ENCODE results near the gene RICTOR.
"Not testable (repeated sequence)": the region's sequence is repeated elsewhere in the genome, so short reads cannot be mapped to it uniquely, and the experiment has no call there.

RICTOR gene

GRCh38 chr5:39014561-39014960 lies 59.6 kb downstream of the RICTOR start:
- DNase-seq (ENCODE audit: low read depth in 4 of 4, low spot score in 1 of 4): no peak

GRCh38 chr5:39013938-39014337 lies 60.3 kb downstream of the RICTOR start:
- DNase-seq (ENCODE audit: low read depth in 4 of 4, low spot score in 1 of 4): no peak

- not testable (repeated sequence) for DNase-seq (ENCODE audit: low read depth in 4 of 4, low spot score in 1 of 4)
These were observed 63.2 kb downstream of the RICTOR start for GRCh38 chr5:39010958-39011357.

- DNase-seq (ENCODE audit: low read depth in 4 of 4, low spot score in 1 of 4): no peak
These were observed 64.2 kb downstream of the RICTOR start for GRCh38 chr5:39009981-39010380.

- DNase-seq (ENCODE audit: low read depth in 4 of 4, low spot score in 1 of 4): no peak
These were observed 64.9 kb downstream of the RICTOR start for GRCh38 chr5:39009280-39009679.

GRCh38 chr5:39006650-39007049 lies 67.5 kb downstream of the RICTOR start:
- DNase-seq (ENCODE audit: low read depth in 4 of 4, low spot score in 1 of 4): no peak

GRCh38 chr5:39005566-39006232 lies 68.5 kb downstream of the RICTOR start:
- DNase-seq (ENCODE audit: low read depth in 4 of 4, low spot score in 1 of 4): no peak

GRCh38 chr5:39001683-39002082 lies 72.5 kb downstream of the RICTOR start:
- no peak for DNase-seq (ENCODE audit: low read depth in 4 of 4, low spot score in 1 of 4)

- DNase-seq (ENCODE audit: low read depth in 4 of 4, low spot score in 1 of 4): no peak
These were observed 75.2 kb downstream of the RICTOR start for GRCh38 chr5:38999037-38999436.

- DNase-seq (ENCODE audit: low read depth in 4 of 4, low spot score in 1 of 4): no peak
These were observed 76.6 kb downstream of the RICTOR start for GRCh38 chr5:38997591-38997990.

- DNase-seq (ENCODE audit: low read depth in 4 of 4, low spot score in 1 of 4): no peak
These were observed 78.1 kb downstream of the RICTOR start for GRCh38 chr5:38996123-38996522.

- no peak for DNase-seq (ENCODE audit: low read depth in 4 of 4, low spot score in 1 of 4)
These were observed 79.8 kb downstream of the RICTOR start for GRCh38 chr5:38994324-38994927.

GRCh38 chr5:38989974-38990719 lies 84.1 kb downstream of the RICTOR start:
- not testable (repeated sequence) for DNase-seq (ENCODE audit: low read depth in 4 of 4, low spot score in 1 of 4)

GRCh38 chr5:38985909-38986452 lies 88.2 kb downstream of the RICTOR start:
- DNase-seq (ENCODE audit: low read depth in 4 of 4, low spot score in 1 of 4): no peak

GRCh38 chr5:38979535-38979934 lies 94.7 kb downstream of the RICTOR start:
- no peak for DNase-seq (ENCODE audit: low read depth in 4 of 4, low spot score in 1 of 4)

- no peak for DNase-seq (ENCODE audit: low read depth in 4 of 4, low spot score in 1 of 4)
These were observed 96.2 kb downstream of the RICTOR start for GRCh38 chr5:38978036-38978435.

- DNase-seq (ENCODE audit: low read depth in 4 of 4, low spot score in 1 of 4): no peak
These were observed 105.5 kb downstream of the RICTOR start for GRCh38 chr5:38968665-38969064.

GRCh38 chr5:38961691-38962090 lies 112.5 kb downstream of the RICTOR start:
- no peak for DNase-seq (ENCODE audit: low read depth in 4 of 4, low spot score in 1 of 4)

- DNase-seq (ENCODE audit: low read depth in 4 of 4, low spot score in 1 of 4): no peak
These were observed 120.7 kb downstream of the RICTOR start for GRCh38 chr5:38953426-38954012.

- no peak for DNase-seq (ENCODE audit: low read depth in 4 of 4, low spot score in 1 of 4)
These were observed 125.7 kb downstream of the RICTOR start for GRCh38 chr5:38948501-38948900.

GRCh38 chr5:38944282-38944681 lies 129.9 kb downstream of the RICTOR start:
- no peak for DNase-seq (ENCODE audit: low read depth in 4 of 4, low spot score in 1 of 4)

GRCh38 chr5:38941912-38942311 lies 132.3 kb downstream of the RICTOR start:
- no peak for DNase-seq (ENCODE audit: low read depth in 4 of 4, low spot score in 1 of 4)

All from stimulated activated CD4-positive, alpha-beta T cell treated with anti-CD3 and anti-CD28 coated beads, Interleukin-1b, Interleukin-23, amount 100 ng/mL, for 24 hours (primary cell).